WTC11 (cell line): Measurements from ENCODE around the gene STK33. TPM values are rescaled to one million over a fixed set of nuclear protein-coding genes. Genes with fewer than 3 reads are reported as not detected.

ENCODE experiments used
- ATAC-seq: fragments of 200-7000 bp; cut with Tn5 transposase; 2 replicates; pipeline ENCODE4 v1.10.0; 2021; ENCODE audit warnings: mild to moderate bottlenecking, moderate library complexity
- CTCF ChIA-PET: fragments of 300-600 bp; sonication (Branson Sonifier 250); formaldehyde crosslinking; loops from one replicate; lab custom pipeline; 2021; ENCODE audit warnings: antibody characterized with exemption; lab: Charles Lee
- POLR2A ChIA-PET: fragments of 350-600 bp; sonication (Branson Sonifier 250); formaldehyde crosslinking; loops from one replicate; lab custom pipeline; 2021; ENCODE audit warnings: antibody characterized with exemption; lab: Charles Lee
- DNase-seq: peaks from one replicate; pipeline ENCODE4 v3.0.0; 2021; ENCODE audit warnings: low spot score
- H3K27ac Mint-ChIP-seq: 2 replicates; pipeline ENCODE4 v1.8.0; 2021; ENCODE audit warnings: mixed read lengths
- H3K27me3 Mint-ChIP-seq: 2 replicates; pipeline ENCODE4 v1.8.0; 2021; ENCODE audit warnings: low read depth, mild to moderate bottlenecking, moderate library complexity, mixed read lengths
- H3K36me3 Mint-ChIP-seq: 2 replicates; pipeline ENCODE4 v1.8.0; 2021; ENCODE audit warnings: mixed read lengths
- H3K4me1 Mint-ChIP-seq: 2 replicates; pipeline ENCODE4 v1.8.0; 2022; ENCODE audit warnings: mixed read lengths
- H3K4me3 Mint-ChIP-seq: 2 replicates; pipeline ENCODE4 v1.8.0; 2021; ENCODE audit warnings: mild to moderate bottlenecking, moderate library complexity, mixed read lengths
- H3K9me3 Mint-ChIP-seq: 2 replicates; pipeline ENCODE4 v1.8.0; 2021; ENCODE audit warnings: mixed read lengths
- CREM ChIP-seq: sonication (generic); formaldehyde crosslinking; IDR thresholded peaks from 2 replicates; pipeline ENCODE4 v1.8.1; 2022; ENCODE audit warnings: mild to moderate bottlenecking, missing genetic modification reagents, moderate library complexity
- ELF4 ChIP-seq: sonication (generic); formaldehyde crosslinking; IDR thresholded peaks from 2 replicates; pipeline ENCODE4 v1.8.1; 2022; ENCODE audit warnings: low read depth, mild to moderate bottlenecking, moderate library complexity, missing genetic modification reagents
- ETV6 ChIP-seq: sonication (generic); formaldehyde crosslinking; IDR thresholded peaks from 2 replicates; pipeline ENCODE4 v1.8.1; 2022; ENCODE audit warnings: mild to moderate bottlenecking, missing genetic modification reagents
- FOXJ3 ChIP-seq: sonication (generic); formaldehyde crosslinking; IDR thresholded peaks from 2 replicates; pipeline ENCODE4 v1.9.0; 2021; ENCODE audit warnings: missing genetic modification reagents, mild to moderate bottlenecking, borderline replicate concordance
- GRHL2 ChIP-seq: fragments of 250-450 bp; sonication (Bioruptor Pico); IDR thresholded peaks from 2 replicates; pipeline ENCODE4 v1.8.0; 2022; ENCODE audit warnings: mild to moderate bottlenecking, moderate library complexity; ENCODE audit not compliant: insufficient replicate concordance, severe bottlenecking
- MXD4 ChIP-seq: fragments of 250-450 bp; sonication (Bioruptor Pico); IDR thresholded peaks from 2 replicates; pipeline ENCODE4 v1.8.0; 2021; ENCODE audit warnings: mild to moderate bottlenecking, moderate library complexity, borderline replicate concordance
- NFE2L1 ChIP-seq: sonication (generic); formaldehyde crosslinking; IDR thresholded peaks from 2 replicates; pipeline ENCODE4 v1.8.1; 2023; ENCODE audit warnings: missing genetic modification reagents
- RELA ChIP-seq: sonication (generic); formaldehyde crosslinking; IDR thresholded peaks from 2 replicates; pipeline ENCODE4 v1.8.1; 2022; ENCODE audit warnings: missing genetic modification reagents, mild to moderate bottlenecking, borderline replicate concordance
- RORB ChIP-seq: fragments of 250-450 bp; sonication (Bioruptor Pico); IDR thresholded peaks from 2 replicates; pipeline ENCODE4 v1.9.0; 2021; ENCODE audit warnings: mild to moderate bottlenecking
- TEAD4 ChIP-seq: sonication (generic); formaldehyde crosslinking; IDR thresholded peaks from 2 replicates; pipeline ENCODE4 v1.8.0; 2022; ENCODE audit warnings: mild to moderate bottlenecking, missing genetic modification reagents
- TP53 ChIP-seq: sonication (generic); formaldehyde crosslinking; IDR thresholded peaks from 2 replicates; pipeline ENCODE4 v1.8.1; 2023; ENCODE audit warnings: mild to moderate bottlenecking, missing genetic modification reagents
- ZNF263 ChIP-seq: sonication (generic); formaldehyde crosslinking; IDR thresholded peaks from 2 replicates; pipeline ENCODE4 v1.8.1; 2022; ENCODE audit warnings: low read depth, mild to moderate bottlenecking, moderate library complexity, missing genetic modification reagents
- ZNF423 ChIP-seq: fragments of 250-450 bp; sonication (Bioruptor Pico); IDR thresholded peaks from 2 replicates; pipeline ENCODE4 v2.1.2; 2022; ENCODE audit warnings: mild to moderate bottlenecking, moderate library complexity
- ZNF671 ChIP-seq: fragments of 250-450 bp; sonication (Bioruptor Pico); IDR thresholded peaks from 2 replicates; pipeline ENCODE4 v1.8.0; 2021; ENCODE audit warnings: mild to moderate bottlenecking
- total RNA-seq: library from RNA; stranded (reverse); gene quantifications from 3 replicates; pipeline ENCODE4 v1.2.3, GENCODE V29; 2021
- TF ChIP-seq, protein P1 (sequence below): sonication (generic); formaldehyde crosslinking; IDR thresholded peaks from 2 replicates; pipeline ENCODE4 v1.8.1; 2023; ENCODE audit warnings: mild to moderate bottlenecking, missing genetic modification reagents
- TF ChIP-seq, protein P2 (sequence below): fragments of 250-450 bp; sonication (Bioruptor Pico); IDR thresholded peaks from 2 replicates; pipeline ENCODE4 v1.9.0; 2021; ENCODE audit warnings: mild to moderate bottlenecking
- TF ChIP-seq, protein P3 (sequence below): fragments of 250-450 bp; sonication (Bioruptor Pico); IDR thresholded peaks from 2 replicates; pipeline ENCODE4 v1.9.0; 2021; ENCODE audit warnings: mild to moderate bottlenecking
- TF ChIP-seq, protein P4 (sequence below): fragments of 250-450 bp; sonication (Bioruptor Pico); IDR thresholded peaks from 2 replicates; pipeline ENCODE4 v1.8.0; 2021; ENCODE audit warnings: mild to moderate bottlenecking
- TF ChIP-seq, protein P5 (sequence below): sonication (generic); formaldehyde crosslinking; IDR thresholded peaks from 2 replicates; pipeline ENCODE4 v1.8.0; 2022; ENCODE audit warnings: mild to moderate bottlenecking, missing genetic modification reagents
- TF ChIP-seq, protein P6 (sequence below): sonication (generic); formaldehyde crosslinking; IDR thresholded peaks from 2 replicates; pipeline ENCODE4 v1.8.0; 2023; ENCODE audit warnings: missing genetic modification reagents
- TF ChIP-seq, protein P7 (sequence below): sonication (generic); formaldehyde crosslinking; IDR thresholded peaks from 2 replicates; pipeline ENCODE4 v1.8.0; 2023; ENCODE audit warnings: missing genetic modification reagents, mild to moderate bottlenecking, borderline replicate concordance

Gene STK33
- total RNA-seq, 1 experiment from 2014 or later, result 13.3 TPM

DNA sequence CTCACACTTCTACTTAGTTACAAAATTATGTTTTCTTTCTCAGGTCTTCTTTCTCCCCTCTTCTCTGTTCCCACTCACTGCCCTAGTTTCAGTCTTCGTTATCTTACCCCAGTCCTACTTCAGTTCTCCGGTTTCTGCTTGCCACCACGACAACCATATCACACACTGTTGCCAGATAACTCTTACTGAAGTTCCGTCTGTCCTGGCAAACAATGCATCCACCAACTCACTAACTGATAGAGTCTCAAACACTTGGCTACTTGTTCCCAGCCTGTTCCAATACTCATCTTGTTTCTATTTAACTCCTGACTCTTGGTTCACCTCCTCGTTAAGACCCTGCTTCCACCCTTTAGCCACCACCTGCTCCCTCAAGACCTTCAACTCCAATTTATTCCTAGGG, 164.5 kb downstream of the STK33 start:
- CTCF ChIA-PET, result no interaction called here
- H3K27ac Mint-ChIP-seq, result no peak overlapping the region
- H3K27me3 Mint-ChIP-seq, result no peaks in the 10 kb centered on the region
- ATAC-seq, result no peak
- POLR2A ChIA-PET, result no interaction called here
- H3K4me3 Mint-ChIP-seq, result no peak overlapping the region
- H3K36me3 Mint-ChIP-seq, result peaks cover 8% of the 10 kb centered on the region
- no peak for DNase-seq
- TF ChIP-seq ELF4 (CRISPR knock-in tag), result no peak
- TF ChIP-seq, protein P1, sequence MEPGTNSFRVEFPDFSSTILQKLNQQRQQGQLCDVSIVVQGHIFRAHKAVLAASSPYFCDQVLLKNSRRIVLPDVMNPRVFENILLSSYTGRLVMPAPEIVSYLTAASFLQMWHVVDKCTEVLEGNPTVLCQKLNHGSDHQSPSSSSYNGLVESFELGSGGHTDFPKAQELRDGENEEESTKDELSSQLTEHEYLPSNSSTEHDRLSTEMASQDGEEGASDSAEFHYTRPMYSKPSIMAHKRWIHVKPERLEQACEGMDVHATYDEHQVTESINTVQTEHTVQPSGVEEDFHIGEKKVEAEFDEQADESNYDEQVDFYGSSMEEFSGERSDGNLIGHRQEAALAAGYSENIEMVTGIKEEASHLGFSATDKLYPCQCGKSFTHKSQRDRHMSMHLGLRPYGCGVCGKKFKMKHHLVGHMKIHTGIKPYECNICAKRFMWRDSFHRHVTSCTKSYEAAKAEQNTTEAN (CRISPR knock-in tag), result no peak
- TF ChIP-seq GRHL2 (CRISPR knock-in tag), result no peak
- no peaks in the 10 kb centered on the region for H3K4me1 Mint-ChIP-seq
- 0 out of 2 replicates have a peak, but pooled peaks cover 4% of the 10 kb centered on the region for H3K9me3 Mint-ChIP-seq

DNA sequence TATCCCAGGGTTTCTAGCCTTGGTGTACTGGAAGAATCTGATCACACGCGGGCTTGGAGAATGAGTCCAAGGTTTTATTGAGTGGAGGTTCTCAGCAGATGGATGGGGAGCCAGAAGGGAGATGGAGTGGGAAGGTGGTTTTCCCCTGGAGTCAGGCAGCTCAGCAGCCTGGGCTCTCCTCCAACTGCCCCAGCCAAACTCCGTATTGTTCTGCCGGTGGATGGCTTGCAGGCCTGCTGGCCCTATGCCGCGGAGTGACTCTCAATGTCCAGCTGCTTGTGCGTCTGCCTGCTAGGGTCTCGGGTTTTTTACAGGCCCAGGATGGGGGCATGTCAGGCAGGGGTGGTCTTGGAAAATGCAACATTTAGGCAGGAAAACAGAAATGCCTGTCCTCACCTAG, 168.0 kb downstream of the STK33 start:
- Mint-ChIP-seq H3K27me3 (no peaks in the 10 kb centered on the region), H3K9me3 (0 out of 2 replicates have a peak, but pooled peaks cover 4% of the 10 kb centered on the region), H3K4me3 (no peak overlapping the region), H3K4me1 (no peaks in the 10 kb centered on the region), H3K36me3 (peaks cover 8% of the 10 kb centered on the region), H3K27ac (no peak overlapping the region)
- ChIA-PET CTCF (no interaction called here), POLR2A (no interaction called here)
- no peak for ATAC-seq
- DNase-seq, result no peak
- no peak for TF ChIP-seq ZNF263
- TF ChIP-seq, protein P2, sequence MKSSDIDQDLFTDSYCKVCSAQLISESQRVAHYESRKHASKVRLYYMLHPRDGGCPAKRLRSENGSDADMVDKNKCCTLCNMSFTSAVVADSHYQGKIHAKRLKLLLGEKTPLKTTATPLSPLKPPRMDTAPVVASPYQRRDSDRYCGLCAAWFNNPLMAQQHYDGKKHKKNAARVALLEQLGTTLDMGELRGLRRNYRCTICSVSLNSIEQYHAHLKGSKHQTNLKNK (CRISPR knock-in tag), result no peak
- TF ChIP-seq FOXJ3, result no peak
- TF ChIP-seq ZNF671 (CRISPR knock-in tag), result no peak
- TF ChIP-seq TP53 (CRISPR knock-in tag), result no peak
- TF ChIP-seq, protein P3, sequence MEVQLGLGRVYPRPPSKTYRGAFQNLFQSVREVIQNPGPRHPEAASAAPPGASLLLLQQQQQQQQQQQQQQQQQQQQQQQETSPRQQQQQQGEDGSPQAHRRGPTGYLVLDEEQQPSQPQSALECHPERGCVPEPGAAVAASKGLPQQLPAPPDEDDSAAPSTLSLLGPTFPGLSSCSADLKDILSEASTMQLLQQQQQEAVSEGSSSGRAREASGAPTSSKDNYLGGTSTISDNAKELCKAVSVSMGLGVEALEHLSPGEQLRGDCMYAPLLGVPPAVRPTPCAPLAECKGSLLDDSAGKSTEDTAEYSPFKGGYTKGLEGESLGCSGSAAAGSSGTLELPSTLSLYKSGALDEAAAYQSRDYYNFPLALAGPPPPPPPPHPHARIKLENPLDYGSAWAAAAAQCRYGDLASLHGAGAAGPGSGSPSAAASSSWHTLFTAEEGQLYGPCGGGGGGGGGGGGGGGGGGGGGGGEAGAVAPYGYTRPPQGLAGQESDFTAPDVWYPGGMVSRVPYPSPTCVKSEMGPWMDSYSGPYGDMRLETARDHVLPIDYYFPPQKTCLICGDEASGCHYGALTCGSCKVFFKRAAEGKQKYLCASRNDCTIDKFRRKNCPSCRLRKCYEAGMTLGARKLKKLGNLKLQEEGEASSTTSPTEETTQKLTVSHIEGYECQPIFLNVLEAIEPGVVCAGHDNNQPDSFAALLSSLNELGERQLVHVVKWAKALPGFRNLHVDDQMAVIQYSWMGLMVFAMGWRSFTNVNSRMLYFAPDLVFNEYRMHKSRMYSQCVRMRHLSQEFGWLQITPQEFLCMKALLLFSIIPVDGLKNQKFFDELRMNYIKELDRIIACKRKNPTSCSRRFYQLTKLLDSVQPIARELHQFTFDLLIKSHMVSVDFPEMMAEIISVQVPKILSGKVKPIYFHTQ (CRISPR knock-in tag), result no peak
- TF ChIP-seq, protein P4, sequence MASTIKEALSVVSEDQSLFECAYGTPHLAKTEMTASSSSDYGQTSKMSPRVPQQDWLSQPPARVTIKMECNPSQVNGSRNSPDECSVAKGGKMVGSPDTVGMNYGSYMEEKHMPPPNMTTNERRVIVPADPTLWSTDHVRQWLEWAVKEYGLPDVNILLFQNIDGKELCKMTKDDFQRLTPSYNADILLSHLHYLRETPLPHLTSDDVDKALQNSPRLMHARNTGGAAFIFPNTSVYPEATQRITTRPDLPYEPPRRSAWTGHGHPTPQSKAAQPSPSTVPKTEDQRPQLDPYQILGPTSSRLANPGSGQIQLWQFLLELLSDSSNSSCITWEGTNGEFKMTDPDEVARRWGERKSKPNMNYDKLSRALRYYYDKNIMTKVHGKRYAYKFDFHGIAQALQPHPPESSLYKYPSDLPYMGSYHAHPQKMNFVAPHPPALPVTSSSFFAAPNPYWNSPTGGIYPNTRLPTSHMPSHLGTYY (CRISPR knock-in tag), result no peak
- TF ChIP-seq RORB (CRISPR knock-in tag), result no peak
- no peak for TF ChIP-seq RELA (CRISPR knock-in tag)
- TF ChIP-seq, protein P5, sequence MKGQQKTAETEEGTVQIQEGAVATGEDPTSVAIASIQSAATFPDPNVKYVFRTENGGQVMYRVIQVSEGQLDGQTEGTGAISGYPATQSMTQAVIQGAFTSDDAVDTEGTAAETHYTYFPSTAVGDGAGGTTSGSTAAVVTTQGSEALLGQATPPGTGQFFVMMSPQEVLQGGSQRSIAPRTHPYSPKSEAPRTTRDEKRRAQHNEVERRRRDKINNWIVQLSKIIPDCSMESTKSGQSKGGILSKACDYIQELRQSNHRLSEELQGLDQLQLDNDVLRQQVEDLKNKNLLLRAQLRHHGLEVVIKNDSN, result no peak
- no peak for TF ChIP-seq ZNF423
- TF ChIP-seq MXD4, result no peak

DNA sequence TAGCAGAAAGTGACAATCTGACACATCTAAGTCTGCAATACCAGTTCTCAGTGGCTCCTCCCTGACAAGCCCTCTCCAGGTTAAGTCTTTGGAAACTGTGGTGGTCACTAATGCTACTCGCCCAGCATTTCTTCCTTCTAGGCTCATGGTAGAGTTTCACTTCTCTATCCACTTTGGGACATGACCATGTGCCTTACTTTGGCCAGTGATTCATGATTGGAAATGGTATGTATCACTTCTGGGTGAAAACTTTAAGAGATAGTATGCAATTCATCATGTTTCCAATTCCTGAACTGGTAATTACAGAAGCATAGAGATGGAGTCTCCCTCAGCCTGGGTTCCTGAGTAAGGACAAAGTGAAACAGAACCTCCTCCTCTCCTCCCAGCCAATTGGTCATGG, 178.8 kb downstream of the STK33 start:
- H3K36me3 Mint-ChIP-seq, result no peaks in the 10 kb centered on the region
- no peak overlapping the region for H3K4me3 Mint-ChIP-seq
- H3K27me3 Mint-ChIP-seq, result no peaks in the 10 kb centered on the region
- ATAC-seq (no peak), DNase-seq (no peak)
- H3K27ac Mint-ChIP-seq, result no peak overlapping the region
- no peaks in the 10 kb centered on the region for H3K9me3 Mint-ChIP-seq
- ChIA-PET POLR2A (no interaction called here), CTCF (no interaction called here)
- H3K4me1 Mint-ChIP-seq, result no peaks in the 10 kb centered on the region
- TF ChIP-seq NFE2L1 (CRISPR knock-in tag) (no peak), ETV6 (no peak), TEAD4 (CRISPR knock-in tag) (no peak), CREM (CRISPR knock-in tag) (no peak), FOXJ3 (no peak)
- TF ChIP-seq, protein P6, sequence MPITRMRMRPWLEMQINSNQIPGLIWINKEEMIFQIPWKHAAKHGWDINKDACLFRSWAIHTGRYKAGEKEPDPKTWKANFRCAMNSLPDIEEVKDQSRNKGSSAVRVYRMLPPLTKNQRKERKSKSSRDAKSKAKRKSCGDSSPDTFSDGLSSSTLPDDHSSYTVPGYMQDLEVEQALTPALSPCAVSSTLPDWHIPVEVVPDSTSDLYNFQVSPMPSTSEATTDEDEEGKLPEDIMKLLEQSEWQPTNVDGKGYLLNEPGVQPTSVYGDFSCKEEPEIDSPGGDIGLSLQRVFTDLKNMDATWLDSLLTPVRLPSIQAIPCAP, result no peak
- TF ChIP-seq, protein P7, sequence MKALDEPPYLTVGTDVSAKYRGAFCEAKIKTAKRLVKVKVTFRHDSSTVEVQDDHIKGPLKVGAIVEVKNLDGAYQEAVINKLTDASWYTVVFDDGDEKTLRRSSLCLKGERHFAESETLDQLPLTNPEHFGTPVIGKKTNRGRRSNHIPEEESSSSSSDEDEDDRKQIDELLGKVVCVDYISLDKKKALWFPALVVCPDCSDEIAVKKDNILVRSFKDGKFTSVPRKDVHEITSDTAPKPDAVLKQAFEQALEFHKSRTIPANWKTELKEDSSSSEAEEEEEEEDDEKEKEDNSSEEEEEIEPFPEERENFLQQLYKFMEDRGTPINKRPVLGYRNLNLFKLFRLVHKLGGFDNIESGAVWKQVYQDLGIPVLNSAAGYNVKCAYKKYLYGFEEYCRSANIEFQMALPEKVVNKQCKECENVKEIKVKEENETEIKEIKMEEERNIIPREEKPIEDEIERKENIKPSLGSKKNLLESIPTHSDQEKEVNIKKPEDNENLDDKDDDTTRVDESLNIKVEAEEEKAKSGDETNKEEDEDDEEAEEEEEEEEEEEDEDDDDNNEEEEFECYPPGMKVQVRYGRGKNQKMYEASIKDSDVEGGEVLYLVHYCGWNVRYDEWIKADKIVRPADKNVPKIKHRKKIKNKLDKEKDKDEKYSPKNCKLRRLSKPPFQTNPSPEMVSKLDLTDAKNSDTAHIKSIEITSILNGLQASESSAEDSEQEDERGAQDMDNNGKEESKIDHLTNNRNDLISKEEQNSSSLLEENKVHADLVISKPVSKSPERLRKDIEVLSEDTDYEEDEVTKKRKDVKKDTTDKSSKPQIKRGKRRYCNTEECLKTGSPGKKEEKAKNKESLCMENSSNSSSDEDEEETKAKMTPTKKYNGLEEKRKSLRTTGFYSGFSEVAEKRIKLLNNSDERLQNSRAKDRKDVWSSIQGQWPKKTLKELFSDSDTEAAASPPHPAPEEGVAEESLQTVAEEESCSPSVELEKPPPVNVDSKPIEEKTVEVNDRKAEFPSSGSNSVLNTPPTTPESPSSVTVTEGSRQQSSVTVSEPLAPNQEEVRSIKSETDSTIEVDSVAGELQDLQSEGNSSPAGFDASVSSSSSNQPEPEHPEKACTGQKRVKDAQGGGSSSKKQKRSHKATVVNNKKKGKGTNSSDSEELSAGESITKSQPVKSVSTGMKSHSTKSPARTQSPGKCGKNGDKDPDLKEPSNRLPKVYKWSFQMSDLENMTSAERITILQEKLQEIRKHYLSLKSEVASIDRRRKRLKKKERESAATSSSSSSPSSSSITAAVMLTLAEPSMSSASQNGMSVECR (CRISPR knock-in tag), result no peak
- TF ChIP-seq, protein P4 (CRISPR knock-in tag), result no peak
